Neuronal stem cell (in vitro differentiated cells): ENCODE measurements around the gene COL13A1.

Experiments
- DNase-seq: peaks from one replicate; pipeline ENCODE4 v3.0.0-alpha.2; 2013; ENCODE audit warnings: low spot score
- H2AFZ ChIP-seq: one replicate; pipeline ENCODE4 v1.6.1; 2013; ENCODE audit warnings: mild to moderate bottlenecking, low read length, inconsistent platforms
- H2AK5ac ChIP-seq: 2 replicates; pipeline ENCODE4 v1.6.1; 2013; ENCODE audit warnings: low read depth, mild to moderate bottlenecking, inconsistent platforms, low read length, moderate library complexity, mixed read lengths
- H2BK120ac ChIP-seq: 2 replicates; pipeline ENCODE4 v1.6.1; 2013; ENCODE audit warnings: low read depth, mild to moderate bottlenecking, inconsistent platforms, low read length, moderate library complexity, mixed read lengths
- H2BK12ac ChIP-seq: one replicate; pipeline ENCODE4 v1.6.1; 2013; ENCODE audit warnings: low read length, inconsistent platforms
- H2BK15ac ChIP-seq: 2 replicates; pipeline ENCODE4 v1.6.1; 2013; ENCODE audit warnings: mild to moderate bottlenecking, low read length, inconsistent platforms, mixed read lengths
- H2BK5ac ChIP-seq: one replicate; pipeline ENCODE4 v1.6.1; 2013; ENCODE audit warnings: inconsistent platforms, mild to moderate bottlenecking, low read length, moderate library complexity
- H3K14ac ChIP-seq: one replicate; pipeline ENCODE4 v1.6.1; 2013; ENCODE audit warnings: low read length, inconsistent platforms
- H3K18ac ChIP-seq: 2 replicates; pipeline ENCODE4 v1.6.1; 2013; ENCODE audit warnings: low read length, inconsistent platforms
- H3K23ac ChIP-seq: 2 replicates; pipeline ENCODE4 v1.6.1; 2013; ENCODE audit warnings: low read depth, mild to moderate bottlenecking, mixed read lengths, low read length, inconsistent platforms; ENCODE audit not compliant: poor library complexity
- H3K27ac ChIP-seq: replicated peaks from 3 replicates; pipeline ENCODE4 v1.5.1; 2013; ENCODE audit warnings: low read length, inconsistent platforms
- H3K27me3 ChIP-seq, 3 experiments: 2 replicates each; pipeline ENCODE4 v1.6.1; 2013; ENCODE audit warnings: low read length in 3 of 3, mild to moderate bottlenecking in 2 of 3, inconsistent platforms in 1 of 3, low read depth in 1 of 3, mixed read lengths in 1 of 3, moderate library complexity in 1 of 3; ENCODE audit not compliant: control insufficient read depth in 3 of 3, insufficient read depth in 3 of 3
- H3K36me3 ChIP-seq, 2 donors: replicated peaks in 1 of 2; 2 replicates each; pipeline ENCODE4 v1.6.1; 2013; ENCODE audit warnings: low read length in 2 of 2; ENCODE audit not compliant: control insufficient read depth in 2 of 2, insufficient read depth in 2 of 2
- H3K4ac ChIP-seq: 2 replicates; pipeline ENCODE4 v1.6.1; 2013; ENCODE audit warnings: inconsistent platforms, mild to moderate bottlenecking, low read length, moderate library complexity
- H3K4me1 ChIP-seq, 2 donors: 1 replicate in 1 of 2; 2 replicates in 1 of 2; pipeline ENCODE4 v1.6.1; 2013; ENCODE audit warnings: low read length in 2 of 2, low read depth in 1 of 2; ENCODE audit not compliant: control insufficient read depth in 2 of 2, insufficient read depth in 1 of 2
- H3K4me2 ChIP-seq: one replicate; pipeline ENCODE4 v1.6.1; 2013; ENCODE audit warnings: mild to moderate bottlenecking, low read length, inconsistent platforms; ENCODE audit not compliant: insufficient read depth, poor library complexity, severe bottlenecking
- H3K4me3 ChIP-seq, 2 donors: 2 replicates each; pipeline ENCODE4 v1.5.1; 2013; ENCODE audit warnings: low read length in 2 of 2, mild to moderate bottlenecking in 2 of 2, inconsistent platforms in 1 of 2, moderate library complexity in 1 of 2
- H3K79me1 ChIP-seq: one replicate; pipeline ENCODE4 v1.6.1; 2013; ENCODE audit warnings: low read depth, mild to moderate bottlenecking, inconsistent platforms, low read length, moderate library complexity
- H3K9ac ChIP-seq: one replicate; pipeline ENCODE4 v1.6.1; 2013; ENCODE audit warnings: mild to moderate bottlenecking, low read depth, low read length, inconsistent platforms; ENCODE audit not compliant: poor library complexity
- H3K9me3 ChIP-seq, 2 donors: replicated peaks in 1 of 2; 2 replicates each; pipeline versions ENCODE3 to v1.6.1; 2013; ENCODE audit warnings: low read length in 2 of 2, mild to moderate bottlenecking in 2 of 2, inconsistent platforms in 1 of 2, low read depth in 1 of 2, mixed read lengths in 1 of 2, moderate library complexity in 1 of 2; ENCODE audit not compliant: control insufficient read depth in 2 of 2, insufficient read depth in 1 of 2
- H4K8ac ChIP-seq: one replicate; pipeline ENCODE4 v1.6.1; 2013; ENCODE audit warnings: low read depth, mild to moderate bottlenecking, inconsistent platforms, low read length, moderate library complexity
- H4K91ac ChIP-seq: one replicate; pipeline ENCODE4 v1.6.1; 2013; ENCODE audit warnings: low read length, low read depth, mild to moderate bottlenecking, inconsistent platforms; ENCODE audit not compliant: poor library complexity
- WGBS, 2 donors: extraction: QIAGEN DNeasy Blood & Tissue Kit; methylation state at CpG; one replicate each; pipeline ENCODE4 v1.1.7; 2013; ENCODE audit warnings: missing lambda C conversion rate in 2 of 2, mixed read lengths in 1 of 2; ENCODE audit not compliant: insufficient read length in 2 of 2, insufficient replicate concordance in 1 of 2; ENCODE audit errors: extremely low coverage in 2 of 2; 5-methylcytosine and 5-hydroxymethylcytosine counted together

Gene COL13A1

GRCh38 chr10:69838853-69839252 lies 37.1 kb downstream of the COL13A1 start:
- peak overlapping the region; percentile 50 for H2AK5ac ChIP-seq
- no peaks in the 10 kb centered on the region for H3K79me1 ChIP-seq
- peaks cover 0 to 4% (median 0%) of the 10 kb centered on the region in 3 experiments for H3K27me3 ChIP-seq
- H3K4me2 ChIP-seq: no peak overlapping the region
- no peak overlapping the region for H4K91ac ChIP-seq
- no peak overlapping the region for H3K9ac ChIP-seq
- H3K23ac ChIP-seq: no peak overlapping the region
- no peak overlapping the region for H2BK15ac ChIP-seq
- no peak overlapping the region for H2BK5ac ChIP-seq
- WGBS, 2 donors: no CpG with 5 or more reads among the region's 11 CpGs
- H2AFZ ChIP-seq: no peak overlapping the region
- no peak overlapping the region for H3K14ac ChIP-seq
- H3K4me1 ChIP-seq: peaks cover 20 to 21% of the 10 kb centered on the region in 2 donors
- no peak for DNase-seq
- peak overlapping the region; percentile 15 for H3K18ac ChIP-seq
- no peak overlapping the region for H3K27ac ChIP-seq
- no peak overlapping the region for H2BK12ac ChIP-seq
- H2BK120ac ChIP-seq: no peak overlapping the region
- H3K9me3 ChIP-seq: no peaks in the 10 kb centered on the region
- H3K4ac ChIP-seq: no peak overlapping the region
- no peak overlapping the region for H3K4me3 ChIP-seq
- H4K8ac ChIP-seq: no peak overlapping the region
- no peaks in the 10 kb centered on the region for H3K36me3 ChIP-seq

GRCh38 chr10:69839696-69840345 lies 38.1 kb downstream of the COL13A1 start:
- peak overlapping the region; percentile 70 for H2BK5ac ChIP-seq
- H3K18ac ChIP-seq: peak overlapping the region; percentile 65
- peak overlapping the region; percentile 50 for H2BK120ac ChIP-seq
- no peaks in the 10 kb centered on the region for H3K36me3 ChIP-seq
- no peak for DNase-seq
- H2BK15ac ChIP-seq: peak overlapping the region; percentile 87
- H3K27ac ChIP-seq: no peak overlapping the region
- no peak overlapping the region for H3K4me3 ChIP-seq
- H3K23ac ChIP-seq: peak overlapping the region; percentile 1
- no peaks in the 10 kb centered on the region for H3K79me1 ChIP-seq
- H2AK5ac ChIP-seq: peak overlapping the region; percentile 54
- no peak overlapping the region for H3K4ac ChIP-seq
- no peaks in the 10 kb centered on the region for H3K9me3 ChIP-seq
- no peak overlapping the region for H4K8ac ChIP-seq
- H3K27me3 ChIP-seq: peaks cover 0 to 4% (median 0%) of the 10 kb centered on the region in 3 experiments
- no peak overlapping the region for H4K91ac ChIP-seq
- no peak overlapping the region for H2BK12ac ChIP-seq
- WGBS, 2 donors: no CpG with 5 or more reads among the region's 17 CpGs
- H2AFZ ChIP-seq: no peak overlapping the region
- H3K14ac ChIP-seq: no peak overlapping the region
- H3K4me2 ChIP-seq: no peak overlapping the region
- peaks cover 21 to 24% of the 10 kb centered on the region in 2 donors for H3K4me1 ChIP-seq
- H3K9ac ChIP-seq: peak overlapping the region; percentile 50

- Histone ChIP-seq H3K4me1 (peaks cover 24 to 28% of the 10 kb centered on the region in 2 donors), H2BK5ac (no peak overlapping the region), H3K27me3 (peaks cover 0 to 4% (median 0%) of the 10 kb centered on the region in 3 experiments), H4K8ac (no peak overlapping the region), H3K9ac (no peak overlapping the region), H2BK120ac (no peak overlapping the region), H3K4ac (no peak overlapping the region), H3K4me3 (no peak overlapping the region), H3K23ac (no peak overlapping the region), H4K91ac (no peak overlapping the region), H2AK5ac (peak overlapping the region; percentile 13), H2BK15ac (peak overlapping the region; percentile 40), H3K9me3 (no peaks in the 10 kb centered on the region), H3K79me1 (no peaks in the 10 kb centered on the region), H2BK12ac (no peak overlapping the region), H3K14ac (no peak overlapping the region), H3K27ac (no peak overlapping the region), H3K36me3 (no peaks in the 10 kb centered on the region), H3K18ac (peak overlapping the region; percentile 65), H2AFZ (no peak overlapping the region), H3K4me2 (no peak overlapping the region)
- WGBS, 2 donors: no CpG with 5 or more reads among the region's 9 CpGs
- DNase-seq: no peak
These were observed 39.1 kb downstream of the COL13A1 start for GRCh38 chr10:69840773-69841172.

- no CpG with 5 or more reads among the region's 8 CpGs for WGBS, 2 donors
These were observed 40.3 kb downstream of the COL13A1 start for GRCh38 chr10:69842020-69842419.

More at GRCh38 chr10:69842020-69842419, 40.3 kb downstream of the COL13A1 start:
- Histone ChIP-seq H3K23ac (no peak overlapping the region), H2AK5ac (no peak overlapping the region), H3K4ac (no peak overlapping the region), H3K14ac (no peak overlapping the region), H2AFZ (no peak overlapping the region), H3K4me1 (peaks cover 30 to 40% of the 10 kb centered on the region in 2 donors), H3K9ac (no peak overlapping the region), H3K79me1 (no peaks in the 10 kb centered on the region), H3K27ac (no peak overlapping the region), H2BK15ac (no peak overlapping the region), H3K36me3 (no peaks in the 10 kb centered on the region), H2BK5ac (no peak overlapping the region), H4K8ac (no peak overlapping the region), H3K9me3 (no peaks in the 10 kb centered on the region), H3K4me2 (no peak overlapping the region), H2BK120ac (no peak overlapping the region), H3K18ac (no peak overlapping the region), H3K4me3 (no peak overlapping the region), H3K27me3 (peaks cover 0 to 4% (median 0%) of the 10 kb centered on the region in 3 experiments), H4K91ac (no peak overlapping the region), H2BK12ac (no peak overlapping the region)
- no peak for DNase-seq
